ENCODE results near the gene OR7A17. TPM values are rescaled to one million over a fixed set of nuclear protein-coding genes. Genes with fewer than 3 reads are reported as not detected.

Gene OR7A17
- total RNA-seq, 1 donor from 2014 or later: not detected

Other genes with a start within 250 kb of the OR7A17 start
- 0.19 TPM for gene ADGRE3, start 211.3 kb downstream of the OR7A17 start, total RNA-seq
- gene ZNF333, start 196.1 kb downstream of the OR7A17 start, total RNA-seq: 23.2 TPM
- gene ADGRE2, start 107.6 kb downstream of the OR7A17 start, total RNA-seq: 10.9 TPM
- not detected for gene OR7A5, start 50.9 kb downstream of the OR7A17 start, total RNA-seq
- not detected for gene OR7C1, start 50.9 kb downstream of the OR7A17 start, total RNA-seq
- gene OR7A10, start 37.2 kb downstream of the OR7A17 start, total RNA-seq: not detected
- not detected for gene OR7C2, start 55.4 kb upstream of the OR7A17 start, total RNA-seq
- gene SLC1A6, start 93.7 kb upstream of the OR7A17 start, total RNA-seq: not detected
- gene CASP14, start 163.3 kb upstream of the OR7A17 start, total RNA-seq: not detected
- gene OR1I1, start 196.1 kb upstream of the OR7A17 start, total RNA-seq: not detected
- 38.6 TPM for gene SYDE1, start 221.3 kb upstream of the OR7A17 start, total RNA-seq

All from mesenteric fat pad (tissue), 1 donor.